GM23338 (cell line): ENCODE results near the gene DESI1. TPM values are rescaled to one million over a fixed set of nuclear protein-coding genes. Genes with fewer than 3 reads are reported as not detected.

ENCODE experiments used
- ATAC-seq: fragments of 200-7000 bp; cut with Tn5 transposase; 3 replicates; pipeline ENCODE4 v1.9.1; 2020
- DNase-seq: peaks from one replicate; pipeline ENCODE4 v3.0.0-alpha.2; 2015; ENCODE audit warnings: low spot score
- H2AFZ ChIP-seq: fragments of 200-600 bp; sonication (generic); 2 replicates; pipeline ENCODE4 v1.8.0; 2016; ENCODE audit warnings: antibody characterized with exemption, mild to moderate bottlenecking, moderate library complexity
- H3F3A ChIP-seq: fragments of 200-600 bp; sonication (generic); replicated peaks from 2 replicates; pipeline ENCODE4 v1.8.0; 2017; ENCODE audit warnings: antibody characterized with exemption, mixed run types, low read depth
- H3K27ac ChIP-seq: fragments of 200-600 bp; sonication (generic); 2 replicates; pipeline ENCODE4 v1.6.1; 2016; ENCODE audit warnings: low read depth
- H3K27me3 ChIP-seq: fragments of 200-600 bp; sonication (generic); 2 replicates; pipeline ENCODE4 v1.8.0; 2016; ENCODE audit warnings: mild to moderate bottlenecking, mixed run types, moderate library complexity; ENCODE audit not compliant: insufficient read depth
- H3K36me3 ChIP-seq: fragments of 200-600 bp; sonication (generic); 2 replicates; pipeline ENCODE4 v1.8.0; 2016; ENCODE audit warnings: mild to moderate bottlenecking; ENCODE audit not compliant: insufficient read depth
- H3K4me1 ChIP-seq: fragments of 200-600 bp; sonication (generic); 2 replicates; pipeline ENCODE4 v1.8.0; 2016; ENCODE audit warnings: mild to moderate bottlenecking, moderate library complexity; ENCODE audit not compliant: insufficient read depth
- H3K4me2 ChIP-seq: fragments of 200-600 bp; sonication (generic); 2 replicates; pipeline ENCODE4 v1.7.1; 2017; ENCODE audit warnings: mixed run types
- H3K4me3 ChIP-seq: fragments of 200-600 bp; sonication (generic); 2 replicates; pipeline ENCODE4 v1.6.1; 2016; ENCODE audit warnings: mixed run types
- H3K79me2 ChIP-seq: fragments of 200-600 bp; sonication (generic); replicated peaks from 2 replicates; pipeline ENCODE4 v1.8.0; 2017; ENCODE audit warnings: mild to moderate bottlenecking; ENCODE audit not compliant: insufficient read depth
- H3K9me2 ChIP-seq: fragments of 200-600 bp; sonication (generic); 2 replicates; pipeline ENCODE4 v1.8.0; 2017; ENCODE audit not compliant: insufficient read depth
- H4K20me1 ChIP-seq: fragments of 200-600 bp; sonication (generic); replicated peaks from 2 replicates; pipeline ENCODE4 v1.8.0; 2017; ENCODE audit warnings: mild to moderate bottlenecking; ENCODE audit not compliant: insufficient read depth
- H3K27ac Mint-ChIP-seq: 2 replicates; pipeline ENCODE4 v1.8.0; 2020; ENCODE audit warnings: inconsistent platforms, mild to moderate bottlenecking, moderate library complexity, mixed read lengths
- H3K27me3 Mint-ChIP-seq: 3 replicates; pipeline ENCODE4 v1.8.0; 2022; ENCODE audit warnings: low read depth, mild to moderate bottlenecking, moderate library complexity, mixed read lengths, inconsistent platforms; ENCODE audit not compliant: insufficient read depth, poor library complexity
- H3K36me3 Mint-ChIP-seq: 3 replicates; pipeline ENCODE4 v1.8.0; 2021; ENCODE audit warnings: low read depth, mild to moderate bottlenecking, inconsistent platforms, moderate library complexity, mixed read lengths
- H3K4me1 Mint-ChIP-seq: 3 replicates; pipeline ENCODE4 v1.8.0; 2020; ENCODE audit warnings: mild to moderate bottlenecking, inconsistent platforms, mixed read lengths
- H3K4me3 Mint-ChIP-seq: 3 replicates; pipeline ENCODE4 v1.8.0; 2021; ENCODE audit warnings: moderate library complexity, mild to moderate bottlenecking, inconsistent platforms, mixed read lengths
- H3K9me3 Mint-ChIP-seq: 3 replicates; pipeline ENCODE4 v1.8.0; 2020; ENCODE audit warnings: moderate library complexity, mild to moderate bottlenecking, inconsistent platforms, mixed read lengths
- CREB1 ChIP-seq: fragments of 250-450 bp; sonication (Bioruptor Pico); IDR thresholded peaks from 2 replicates; pipeline ENCODE4 v1.5.0; 2020; ENCODE audit warnings: low read depth, mild to moderate bottlenecking, moderate library complexity
- EZH2 ChIP-seq: fragments of 200-600 bp; sonication (generic); IDR thresholded peaks from one replicate; pipeline ENCODE4 v1.8.0; 2017; ENCODE audit warnings: antibody characterized with exemption, mild to moderate bottlenecking, low read depth; ENCODE audit not compliant: unreplicated experiment
- JUNB ChIP-seq: IDR thresholded peaks from one replicate; pipeline ENCODE4 v1.6.1; 2016; ENCODE audit warnings: antibody characterized with exemption; ENCODE audit not compliant: unreplicated experiment
- POLR2AphosphoS5 ChIP-seq: IDR thresholded peaks from 2 replicates; pipeline ENCODE4 v1.6.1; 2016; ENCODE audit warnings: antibody characterized with exemption, low read depth
- ZNF114 ChIP-seq: fragments of 250-450 bp; sonication (Bioruptor Pico); IDR thresholded peaks from 2 replicates; pipeline ENCODE4 v1.5.0; 2020; ENCODE audit warnings: mild to moderate bottlenecking, moderate library complexity
- polyA plus RNA-seq: library from polyadenylated mRNA; unstranded; fragments of >200 nt; fragmentation: Nextera tagmentation; extraction: Ambion mirVana; gene quantifications from 2 replicates; pipeline ENCODE4 v1.2.1, GENCODE V29; 2016
- total RNA-seq: library from RNA; depleted of rRNA; stranded (reverse); fragments of >200 nt; shearing (Covaris generic); gene quantifications from 2 replicates; pipeline ENCODE4 v1.2.3, GENCODE V29; 2014
- TF ChIP-seq, protein P1 (sequence below), 2 experiments: fragments of 200-600 bp in 1 of 2; sonication (generic) in 1 of 2; conservative IDR thresholded peaks; 2 replicates each; pipeline versions ENCODE4 v1.5.1 to v1.6.1; 2016 to 2017; ENCODE audit warnings: antibody characterized with exemption in 2 of 2, low read depth in 2 of 2, mild to moderate bottlenecking in 2 of 2, moderate library complexity in 1 of 2
- TF ChIP-seq, protein P2 (sequence below): fragments of 250-450 bp; sonication (Bioruptor Pico); IDR thresholded peaks from 2 replicates; pipeline ENCODE4 v1.5.0; 2020; ENCODE audit warnings: mild to moderate bottlenecking, moderate library complexity
- TF ChIP-seq, protein P3 (sequence below): IDR thresholded peaks from one replicate; pipeline ENCODE4 v1.6.1; 2018; ENCODE audit warnings: antibody characterized with exemption; ENCODE audit not compliant: unreplicated experiment

The DESI1 gene
- total and polyA plus RNA-seq, 2 experiments from 2014 or later, result 33.7 to 53.8 TPM

- Histone ChIP-seq H3K4me3 (no peak overlapping the region), H3K4me2 (no peak overlapping the region), H3F3A (peaks cover 6% of the 10 kb centered on the region; the same call in 1 of the 2 replicates), H3K27ac (no peak overlapping the region), H3K36me3 (no peaks in the 10 kb centered on the region), H2AFZ (no peak overlapping the region), H4K20me1 (peaks cover 8% of the 10 kb centered on the region; the same call in 1 of the 2 replicates), H3K27me3 (no peaks in the 10 kb centered on the region), H3K4me1 (no peaks in the 10 kb centered on the region), H3K79me2 (no peaks in the 10 kb centered on the region), H3K9me2 (no peaks in the 10 kb centered on the region)
- Mint-ChIP-seq H3K9me3 (peaks cover 5% of the 10 kb centered on the region; the same call in 1 of the 3 replicates), H3K36me3 (peaks cover 11% of the 10 kb centered on the region; the same call in 1 of the 3 replicates), H3K4me3 (no peak overlapping the region), H3K27ac (no peak overlapping the region), H3K27me3 (peaks cover 26% of the 10 kb centered on the region), H3K4me1 (peaks cover 4% of the 10 kb centered on the region; the same call in 2 of the 3 replicates)
- peak; percentile 87 for DNase-seq
- TF ChIP-seq, protein P1, sequence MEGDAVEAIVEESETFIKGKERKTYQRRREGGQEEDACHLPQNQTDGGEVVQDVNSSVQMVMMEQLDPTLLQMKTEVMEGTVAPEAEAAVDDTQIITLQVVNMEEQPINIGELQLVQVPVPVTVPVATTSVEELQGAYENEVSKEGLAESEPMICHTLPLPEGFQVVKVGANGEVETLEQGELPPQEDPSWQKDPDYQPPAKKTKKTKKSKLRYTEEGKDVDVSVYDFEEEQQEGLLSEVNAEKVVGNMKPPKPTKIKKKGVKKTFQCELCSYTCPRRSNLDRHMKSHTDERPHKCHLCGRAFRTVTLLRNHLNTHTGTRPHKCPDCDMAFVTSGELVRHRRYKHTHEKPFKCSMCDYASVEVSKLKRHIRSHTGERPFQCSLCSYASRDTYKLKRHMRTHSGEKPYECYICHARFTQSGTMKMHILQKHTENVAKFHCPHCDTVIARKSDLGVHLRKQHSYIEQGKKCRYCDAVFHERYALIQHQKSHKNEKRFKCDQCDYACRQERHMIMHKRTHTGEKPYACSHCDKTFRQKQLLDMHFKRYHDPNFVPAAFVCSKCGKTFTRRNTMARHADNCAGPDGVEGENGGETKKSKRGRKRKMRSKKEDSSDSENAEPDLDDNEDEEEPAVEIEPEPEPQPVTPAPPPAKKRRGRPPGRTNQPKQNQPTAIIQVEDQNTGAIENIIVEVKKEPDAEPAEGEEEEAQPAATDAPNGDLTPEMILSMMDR (conservative IDR thresholded peaks at IDR 0.05; ENCODE audit: low read depth in 2 of 2), result peak; percentile 73 to 98
- TF ChIP-seq ZNF114 (CRISPR knock-in tag), result no peak
- ATAC-seq, result peak; percentile 97
These were observed 23.8 kb downstream of the DESI1 start for GRCh38 chr22:41596776-41597634.

DNA sequence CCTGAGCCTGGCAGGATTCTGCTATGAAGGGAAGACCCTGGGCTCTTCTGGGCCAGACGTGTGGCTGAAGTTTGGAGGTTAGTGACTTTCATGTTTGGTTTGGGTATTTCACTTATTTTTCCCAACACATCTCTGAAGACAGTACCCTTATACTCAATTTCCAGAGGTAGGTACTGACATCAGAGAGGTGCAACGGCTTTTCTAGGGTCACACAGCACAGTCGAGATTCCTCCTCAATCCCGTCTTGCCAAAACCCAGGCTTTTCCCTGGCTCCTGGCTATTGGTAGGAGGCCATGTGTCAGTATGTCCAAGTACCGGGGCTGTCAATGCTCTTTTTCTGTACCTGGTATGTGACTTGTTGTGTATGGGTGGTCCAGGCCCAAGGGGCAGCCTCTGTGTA lies 25.1 kb downstream of the DESI1 start:
- Histone ChIP-seq H3K9me2 (no peaks in the 10 kb centered on the region), H3F3A (peaks cover 6% of the 10 kb centered on the region; the same call in 1 of the 2 replicates), H2AFZ (no peak overlapping the region), H3K36me3 (no peaks in the 10 kb centered on the region), H3K4me3 (no peak overlapping the region), H4K20me1 (peaks cover 8% of the 10 kb centered on the region; the same call in 1 of the 2 replicates), H3K4me1 (no peaks in the 10 kb centered on the region; the same call in 1 of the 2 replicates), H3K27me3 (no peaks in the 10 kb centered on the region), H3K4me2 (no peak overlapping the region), H3K27ac (no peak overlapping the region), H3K79me2 (no peaks in the 10 kb centered on the region)
- DNase-seq (no peak), ATAC-seq (no peak)
- Mint-ChIP-seq H3K27me3 (peaks cover 23% of the 10 kb centered on the region), H3K4me1 (peaks cover 4% of the 10 kb centered on the region; the same call in 2 of the 3 replicates), H3K9me3 (peaks cover 7% of the 10 kb centered on the region; the same call in 1 of the 3 replicates), H3K36me3 (peaks cover 3% of the 10 kb centered on the region; the same call in 1 of the 3 replicates), H3K27ac (no peak overlapping the region), H3K4me3 (no peak overlapping the region)
- TF ChIP-seq CREB1 (CRISPR knock-in tag) (no peak), POLR2AphosphoS5 (no peak), EZH2 (no peak), JUNB (no peak)
- TF ChIP-seq, protein P2, sequence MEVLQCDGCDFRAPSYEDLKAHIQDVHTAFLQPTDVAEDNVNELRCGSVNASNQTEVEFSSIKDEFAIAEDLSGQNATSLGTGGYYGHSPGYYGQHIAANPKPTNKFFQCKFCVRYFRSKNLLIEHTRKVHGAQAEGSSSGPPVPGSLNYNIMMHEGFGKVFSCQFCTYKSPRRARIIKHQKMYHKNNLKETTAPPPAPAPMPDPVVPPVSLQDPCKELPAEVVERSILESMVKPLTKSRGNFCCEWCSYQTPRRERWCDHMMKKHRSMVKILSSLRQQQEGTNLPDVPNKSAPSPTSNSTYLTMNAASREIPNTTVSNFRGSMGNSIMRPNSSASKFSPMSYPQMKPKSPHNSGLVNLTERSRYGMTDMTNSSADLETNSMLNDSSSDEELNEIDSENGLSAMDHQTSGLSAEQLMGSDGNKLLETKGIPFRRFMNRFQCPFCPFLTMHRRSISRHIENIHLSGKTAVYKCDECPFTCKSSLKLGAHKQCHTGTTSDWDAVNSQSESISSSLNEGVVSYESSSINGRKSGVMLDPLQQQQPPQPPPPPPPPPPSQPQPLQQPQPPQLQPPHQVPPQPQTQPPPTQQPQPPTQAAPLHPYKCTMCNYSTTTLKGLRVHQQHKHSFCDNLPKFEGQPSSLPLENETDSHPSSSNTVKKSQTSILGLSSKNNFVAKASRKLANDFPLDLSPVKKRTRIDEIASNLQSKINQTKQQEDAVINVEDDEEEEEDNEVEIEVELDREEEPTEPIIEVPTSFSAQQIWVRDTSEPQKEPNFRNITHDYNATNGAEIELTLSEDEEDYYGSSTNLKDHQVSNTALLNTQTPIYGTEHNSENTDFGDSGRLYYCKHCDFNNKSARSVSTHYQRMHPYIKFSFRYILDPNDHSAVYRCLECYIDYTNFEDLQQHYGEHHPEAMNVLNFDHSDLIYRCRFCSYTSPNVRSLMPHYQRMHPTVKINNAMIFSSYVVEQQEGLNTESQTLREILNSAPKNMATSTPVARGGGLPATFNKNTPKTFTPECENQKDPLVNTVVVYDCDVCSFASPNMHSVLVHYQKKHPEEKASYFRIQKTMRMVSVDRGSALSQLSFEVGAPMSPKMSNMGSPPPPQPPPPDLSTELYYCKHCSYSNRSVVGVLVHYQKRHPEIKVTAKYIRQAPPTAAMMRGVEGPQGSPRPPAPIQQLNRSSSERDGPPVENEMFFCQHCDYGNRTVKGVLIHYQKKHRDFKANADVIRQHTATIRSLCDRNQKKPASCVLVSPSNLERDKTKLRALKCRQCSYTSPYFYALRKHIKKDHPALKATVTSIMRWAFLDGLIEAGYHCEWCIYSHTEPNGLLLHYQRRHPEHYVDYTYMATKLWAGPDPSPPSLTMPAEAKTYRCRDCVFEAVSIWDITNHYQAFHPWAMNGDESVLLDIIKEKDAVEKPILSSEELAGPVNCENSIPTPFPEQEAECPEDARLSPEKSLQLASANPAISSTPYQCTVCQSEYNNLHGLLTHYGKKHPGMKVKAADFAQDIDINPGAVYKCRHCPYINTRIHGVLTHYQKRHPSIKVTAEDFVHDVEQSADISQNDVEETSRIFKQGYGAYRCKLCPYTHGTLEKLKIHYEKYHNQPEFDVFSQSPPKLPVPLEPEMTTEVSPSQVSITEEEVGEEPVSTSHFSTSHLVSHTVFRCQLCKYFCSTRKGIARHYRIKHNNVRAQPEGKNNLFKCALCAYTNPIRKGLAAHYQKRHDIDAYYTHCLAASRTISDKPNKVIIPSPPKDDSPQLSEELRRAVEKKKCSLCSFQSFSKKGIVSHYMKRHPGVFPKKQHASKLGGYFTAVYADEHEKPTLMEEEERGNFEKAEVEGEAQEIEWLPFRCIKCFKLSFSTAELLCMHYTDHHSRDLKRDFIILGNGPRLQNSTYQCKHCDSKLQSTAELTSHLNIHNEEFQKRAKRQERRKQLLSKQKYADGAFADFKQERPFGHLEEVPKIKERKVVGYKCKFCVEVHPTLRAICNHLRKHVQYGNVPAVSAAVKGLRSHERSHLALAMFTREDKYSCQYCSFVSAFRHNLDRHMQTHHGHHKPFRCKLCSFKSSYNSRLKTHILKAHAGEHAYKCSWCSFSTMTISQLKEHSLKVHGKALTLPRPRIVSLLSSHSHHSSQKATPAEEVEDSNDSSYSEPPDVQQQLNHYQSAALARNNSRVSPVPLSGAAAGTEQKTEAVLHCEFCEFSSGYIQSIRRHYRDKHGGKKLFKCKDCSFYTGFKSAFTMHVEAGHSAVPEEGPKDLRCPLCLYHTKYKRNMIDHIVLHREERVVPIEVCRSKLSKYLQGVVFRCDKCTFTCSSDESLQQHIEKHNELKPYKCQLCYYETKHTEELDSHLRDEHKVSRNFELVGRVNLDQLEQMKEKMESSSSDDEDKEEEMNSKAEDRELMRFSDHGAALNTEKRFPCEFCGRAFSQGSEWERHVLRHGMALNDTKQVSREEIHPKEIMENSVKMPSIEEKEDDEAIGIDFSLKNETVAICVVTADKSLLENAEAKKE (CRISPR knock-in tag), result no peak
- TF ChIP-seq, protein P3, sequence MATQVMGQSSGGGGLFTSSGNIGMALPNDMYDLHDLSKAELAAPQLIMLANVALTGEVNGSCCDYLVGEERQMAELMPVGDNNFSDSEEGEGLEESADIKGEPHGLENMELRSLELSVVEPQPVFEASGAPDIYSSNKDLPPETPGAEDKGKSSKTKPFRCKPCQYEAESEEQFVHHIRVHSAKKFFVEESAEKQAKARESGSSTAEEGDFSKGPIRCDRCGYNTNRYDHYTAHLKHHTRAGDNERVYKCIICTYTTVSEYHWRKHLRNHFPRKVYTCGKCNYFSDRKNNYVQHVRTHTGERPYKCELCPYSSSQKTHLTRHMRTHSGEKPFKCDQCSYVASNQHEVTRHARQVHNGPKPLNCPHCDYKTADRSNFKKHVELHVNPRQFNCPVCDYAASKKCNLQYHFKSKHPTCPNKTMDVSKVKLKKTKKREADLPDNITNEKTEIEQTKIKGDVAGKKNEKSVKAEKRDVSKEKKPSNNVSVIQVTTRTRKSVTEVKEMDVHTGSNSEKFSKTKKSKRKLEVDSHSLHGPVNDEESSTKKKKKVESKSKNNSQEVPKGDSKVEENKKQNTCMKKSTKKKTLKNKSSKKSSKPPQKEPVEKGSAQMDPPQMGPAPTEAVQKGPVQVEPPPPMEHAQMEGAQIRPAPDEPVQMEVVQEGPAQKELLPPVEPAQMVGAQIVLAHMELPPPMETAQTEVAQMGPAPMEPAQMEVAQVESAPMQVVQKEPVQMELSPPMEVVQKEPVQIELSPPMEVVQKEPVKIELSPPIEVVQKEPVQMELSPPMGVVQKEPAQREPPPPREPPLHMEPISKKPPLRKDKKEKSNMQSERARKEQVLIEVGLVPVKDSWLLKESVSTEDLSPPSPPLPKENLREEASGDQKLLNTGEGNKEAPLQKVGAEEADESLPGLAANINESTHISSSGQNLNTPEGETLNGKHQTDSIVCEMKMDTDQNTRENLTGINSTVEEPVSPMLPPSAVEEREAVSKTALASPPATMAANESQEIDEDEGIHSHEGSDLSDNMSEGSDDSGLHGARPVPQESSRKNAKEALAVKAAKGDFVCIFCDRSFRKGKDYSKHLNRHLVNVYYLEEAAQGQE, result no peak
